Activated T-helper 9 cell treated with anti-CD3 and anti-CD28 coated beads, Interleukin-2, amount 50 U/mL, for 16 hours (primary cell): ENCODE data around the gene PARK7.

Source experiments
- DNase-seq: peaks from one replicate; pipeline ENCODE4 v3.0.0-alpha.2; 2020; ENCODE audit warnings: low read depth

PARK7 gene

DNA sequence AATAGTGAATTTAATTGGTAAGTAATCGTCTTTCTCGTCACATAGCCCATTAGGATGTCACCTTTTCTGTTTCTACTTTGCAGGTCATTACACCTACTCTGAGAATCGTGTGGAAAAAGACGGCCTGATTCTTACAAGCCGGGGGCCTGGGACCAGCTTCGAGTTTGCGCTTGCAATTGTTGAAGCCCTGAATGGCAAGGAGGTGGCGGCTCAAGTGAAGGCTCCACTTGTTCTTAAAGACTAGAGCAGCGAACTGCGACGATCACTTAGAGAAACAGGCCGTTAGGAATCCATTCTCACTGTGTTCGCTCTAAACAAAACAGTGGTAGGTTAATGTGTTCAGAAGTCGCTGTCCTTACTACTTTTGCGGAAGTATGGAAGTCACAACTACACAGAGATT lies 23.3 kb downstream of the PARK7 start:
- DNase-seq = no peak

DNA sequence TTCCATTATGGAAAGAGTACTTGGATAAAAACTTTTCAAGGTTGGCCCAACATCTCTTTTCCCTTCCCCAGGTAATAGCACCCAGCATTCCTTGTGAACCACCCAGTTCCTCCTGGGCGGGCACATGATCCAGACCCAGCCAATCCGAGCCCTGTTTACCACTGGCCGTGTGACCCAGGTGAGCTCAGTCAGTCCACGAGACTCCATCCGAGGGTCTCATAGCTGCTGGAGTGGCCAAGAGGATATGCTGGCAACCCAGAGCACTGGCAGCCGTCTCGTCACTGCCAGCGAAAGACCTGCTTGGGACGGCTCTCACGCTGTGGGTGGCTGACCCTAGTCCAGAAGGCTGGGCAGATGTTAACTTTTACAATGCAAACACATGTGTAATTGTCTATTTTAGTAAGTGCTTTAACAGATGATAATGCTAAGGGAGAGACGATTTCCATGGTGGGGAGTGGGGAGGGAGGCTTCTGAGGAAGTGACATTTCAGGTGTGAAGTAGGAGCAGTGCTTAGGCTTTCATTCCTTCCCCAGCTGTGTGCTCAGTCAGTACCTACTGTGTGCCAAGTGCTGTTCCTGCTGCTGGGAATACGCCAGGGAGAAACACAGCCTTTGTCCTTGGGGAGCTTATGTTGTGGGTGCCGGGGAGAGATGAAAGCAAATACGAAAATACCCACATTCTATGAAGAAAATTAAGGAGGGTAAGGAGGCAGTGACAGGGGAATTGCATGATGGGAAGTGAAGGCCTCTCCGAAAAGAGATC lies 24.5 kb downstream of the PARK7 start:
- DNase-seq = no peak

DNA sequence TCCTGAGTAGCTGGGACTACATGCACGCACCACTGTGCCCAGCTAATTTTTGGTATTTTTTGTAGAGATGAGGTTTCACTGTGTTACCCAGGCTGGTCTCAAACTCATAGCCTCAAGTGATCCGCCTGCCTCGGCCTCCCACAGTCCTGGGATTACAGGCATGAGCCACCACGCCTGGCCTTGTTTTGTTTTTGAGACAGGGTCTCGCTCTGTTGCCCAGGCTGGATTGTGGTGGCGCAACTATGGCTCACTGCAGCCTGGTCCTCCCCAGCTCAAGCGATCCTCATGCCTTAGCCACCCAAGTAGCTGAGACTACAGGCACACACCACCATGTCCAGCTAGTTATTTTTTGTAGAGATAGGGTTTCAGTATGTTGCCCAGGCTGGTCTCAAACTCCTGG lies 26.0 kb downstream of the PARK7 start:
- no peak for DNase-seq

DNA sequence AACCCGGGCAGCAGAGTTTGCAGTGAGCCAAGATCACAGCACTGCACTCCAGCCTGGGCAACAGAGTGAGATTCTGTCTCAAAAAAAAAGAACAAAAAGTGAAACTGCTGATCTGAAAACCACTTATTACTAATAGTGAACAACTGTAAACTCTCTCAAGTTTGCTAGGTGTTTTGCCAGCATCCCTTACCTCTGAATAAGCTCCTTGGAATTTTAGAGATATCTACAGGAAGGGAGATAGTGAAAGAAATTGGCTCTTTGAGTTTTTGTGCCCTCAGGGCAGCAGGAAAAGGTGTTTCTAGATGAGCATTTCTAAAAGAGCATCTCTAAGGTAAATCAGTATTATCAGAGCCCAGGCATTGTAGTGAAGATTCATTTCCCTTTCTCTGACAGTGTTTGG lies 27.1 kb downstream of the PARK7 start:
- no peak for DNase-seq

GRCh38 chr1:7989762-7990428 lies 28.4 kb downstream of the PARK7 start:
- no peak for DNase-seq

GRCh38 chr1:7991504-7992440 lies 30.3 kb downstream of the PARK7 start:
- DNase-seq = no peak

DNA sequence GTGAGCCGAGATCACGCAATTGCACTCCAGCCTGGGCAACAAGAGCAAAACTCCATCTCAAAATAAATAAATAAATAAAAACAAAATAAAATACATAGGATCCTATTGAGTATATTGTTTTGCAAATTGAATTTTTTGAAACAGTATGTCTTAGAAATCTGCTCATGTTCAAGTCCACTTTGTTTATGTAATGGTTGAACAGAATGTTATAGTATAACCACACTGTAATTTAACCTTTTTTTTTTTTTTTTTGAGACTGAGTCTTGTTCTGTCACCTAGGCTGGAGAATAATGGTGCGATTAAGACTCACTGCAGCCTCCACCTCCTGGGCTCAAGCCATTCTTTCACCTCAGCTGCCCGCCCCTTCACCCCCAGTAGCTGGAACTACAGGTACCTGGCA lies 31.4 kb downstream of the PARK7 start:
- DNase-seq = no peak

DNA sequence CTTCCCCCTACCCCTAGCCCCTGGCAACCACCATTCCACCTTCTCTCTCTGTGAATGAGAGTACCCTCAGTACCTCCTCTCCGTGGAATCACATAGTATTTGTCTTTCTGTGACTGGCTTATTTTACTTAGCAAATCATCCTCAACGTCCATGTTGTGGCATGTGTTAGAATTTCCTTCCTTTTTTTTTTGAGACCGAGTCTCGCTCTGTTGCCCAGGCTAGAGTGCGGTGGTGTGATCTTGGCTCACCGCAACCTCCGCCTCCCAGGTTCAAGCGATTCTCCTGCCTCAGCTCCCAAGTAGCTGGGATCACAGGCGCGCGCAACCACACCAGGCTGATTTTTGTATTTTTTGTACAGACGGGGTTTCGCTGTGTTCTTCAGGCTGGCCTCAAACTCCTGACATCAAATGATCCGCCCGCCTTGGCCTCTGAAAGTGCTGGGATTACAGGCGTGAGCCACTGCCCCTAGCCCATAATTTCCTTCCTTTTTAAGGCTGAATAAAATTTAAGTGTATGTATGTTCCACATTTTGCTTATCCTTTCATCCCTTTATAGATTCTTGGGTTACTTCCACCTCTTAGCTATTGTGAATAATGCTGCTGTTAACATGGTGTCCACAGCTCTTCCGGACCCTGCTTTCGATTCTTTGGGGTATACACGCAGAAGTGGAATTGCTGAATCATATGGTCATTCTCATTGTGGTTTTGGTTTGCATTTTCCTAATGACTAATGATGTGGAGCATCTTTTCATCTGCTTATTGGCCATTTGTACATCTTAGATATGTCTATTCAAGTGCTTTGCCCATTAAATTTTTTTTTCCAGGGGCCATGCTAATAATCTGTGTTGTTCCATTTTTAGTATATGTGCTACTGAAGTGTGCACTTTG lies 32.3 kb downstream of the PARK7 start:
- DNase-seq = no peak

DNA sequence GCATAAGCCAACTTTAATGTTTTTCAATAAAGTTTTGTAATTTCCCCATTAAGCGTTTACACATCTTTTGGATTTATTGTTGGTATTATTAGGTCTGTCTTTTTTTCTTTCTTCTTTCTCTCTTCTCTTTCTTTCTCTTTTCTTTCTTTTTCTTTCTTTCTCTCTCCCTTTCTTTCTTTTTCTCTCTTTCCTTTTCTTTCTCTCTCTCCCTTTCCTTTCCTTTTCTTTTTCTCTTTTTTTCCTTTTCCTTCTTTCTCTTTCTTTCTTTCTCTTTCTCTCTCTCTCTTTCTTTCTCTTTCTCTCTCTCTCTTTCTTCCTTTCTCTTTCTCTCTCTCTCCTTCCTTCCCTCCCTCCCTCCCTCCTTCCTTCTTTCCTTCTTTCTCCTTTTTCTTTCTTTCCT lies 33.3 kb downstream of the PARK7 start:
- no peak for DNase-seq

GRCh38 chr1:7995437-7995836 lies 33.9 kb downstream of the PARK7 start:
- no peak for DNase-seq

- DNase-seq = no peak
Observed at GRCh38 chr1:8002329-8002910, 40.9 kb downstream of the PARK7 start.

- DNase-seq = no peak
Observed at GRCh38 chr1:8002921-8003320, 41.4 kb downstream of the PARK7 start.

DNA sequence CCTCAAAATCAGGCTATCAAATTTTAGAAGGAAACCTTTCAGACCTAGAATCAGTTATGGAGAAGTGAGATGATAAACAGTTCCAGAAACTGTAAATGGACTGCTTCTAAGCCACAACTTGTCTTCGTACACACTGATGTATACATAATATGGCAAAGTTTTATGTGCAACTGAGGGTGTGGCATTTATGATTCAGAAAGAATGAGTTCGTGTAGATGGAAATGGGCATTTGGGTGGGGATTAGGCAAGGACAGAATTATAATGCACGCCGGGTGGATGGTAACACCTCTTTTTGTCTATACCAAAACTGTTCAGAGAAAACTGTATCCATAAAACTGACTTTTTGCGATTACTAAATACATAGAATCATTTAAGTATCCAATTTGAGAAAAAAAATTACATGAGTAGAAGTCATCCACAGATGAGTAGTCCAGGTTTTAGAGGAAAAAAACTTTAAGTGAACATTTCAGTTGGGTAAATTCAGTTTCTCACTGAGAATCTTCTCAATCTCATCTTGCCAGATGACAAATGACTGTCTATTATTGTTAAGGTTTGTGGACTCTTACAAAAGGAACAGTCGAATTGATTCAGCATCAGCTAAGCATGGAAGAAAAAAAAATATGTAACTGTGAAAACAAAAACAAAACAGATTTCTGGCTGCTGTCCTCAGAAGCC lies 42.1 kb downstream of the PARK7 start:
- DNase-seq = no peak

DNA sequence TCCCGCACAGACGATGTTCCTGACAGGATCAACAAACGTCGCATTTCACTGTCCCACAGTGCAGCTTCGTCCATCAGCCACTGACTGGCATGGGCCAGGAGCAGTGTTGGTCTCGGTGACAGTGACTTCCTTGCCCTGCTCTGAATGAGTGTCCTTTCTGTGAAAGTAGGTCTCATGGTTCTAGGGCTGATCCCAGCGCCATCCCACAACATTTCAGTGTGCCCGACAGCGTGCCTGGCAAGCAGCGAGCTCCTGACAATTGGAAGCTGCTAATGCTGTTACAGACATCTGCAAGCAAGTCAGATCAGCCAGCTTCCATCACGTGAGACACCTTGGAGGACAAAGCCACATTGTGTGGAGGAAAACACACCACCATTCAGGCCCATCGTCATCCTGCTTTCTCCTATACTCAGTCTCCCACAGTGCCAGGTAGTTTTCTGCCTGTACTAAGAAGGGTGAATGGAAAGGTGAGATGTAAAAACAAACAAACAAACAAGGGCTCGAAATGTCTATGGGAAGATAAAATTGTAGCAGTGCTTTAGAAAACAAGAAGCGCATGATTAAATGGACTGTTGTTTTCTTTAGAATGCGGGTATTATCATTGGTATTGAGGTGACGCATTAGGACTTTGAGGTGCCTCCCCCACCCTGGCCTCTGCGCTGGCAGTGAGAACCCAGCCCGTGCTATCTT lies 42.7 kb downstream of the PARK7 start:
- DNase-seq = no peak

DNA sequence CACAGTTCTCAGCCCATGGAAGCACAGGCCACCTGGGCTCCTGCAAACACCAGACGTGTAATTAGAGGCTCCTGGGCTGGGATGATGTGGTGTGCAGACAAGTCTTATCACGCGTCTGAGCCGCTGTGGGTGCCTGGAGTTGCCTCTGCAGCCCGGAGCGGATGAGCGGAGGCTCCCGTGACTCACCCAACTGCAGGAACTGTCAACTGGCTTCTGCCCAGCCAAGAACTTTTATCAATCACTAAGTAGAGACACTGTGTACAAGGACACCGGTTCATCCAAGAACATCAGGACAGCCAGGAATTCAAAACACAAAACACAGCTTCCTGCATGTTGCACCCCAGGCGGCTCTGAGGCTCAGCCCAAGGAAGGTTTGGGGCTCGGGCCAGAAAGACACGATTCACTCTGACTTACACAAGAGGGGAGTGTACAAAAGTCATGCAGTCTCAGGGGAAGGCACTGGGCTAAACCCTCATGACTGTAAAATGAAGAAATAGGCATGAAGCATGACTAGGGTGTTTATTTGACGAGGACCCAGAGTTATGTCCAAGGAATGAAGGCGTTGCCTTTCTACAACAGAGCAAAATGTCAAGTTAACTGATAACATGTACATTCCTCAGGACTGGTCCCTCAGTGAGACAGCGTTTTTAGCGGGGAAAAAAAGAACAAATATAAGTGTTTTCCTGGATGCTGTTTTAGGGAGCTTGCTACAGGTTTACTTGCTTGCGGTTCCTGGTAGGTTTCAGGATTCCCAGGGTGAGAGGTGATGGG lies 43.5 kb downstream of the PARK7 start:
- no peak for DNase-seq

- DNase-seq = no peak
Observed at GRCh38 chr1:8006037-8006963, 44.8 kb downstream of the PARK7 start.

DNA sequence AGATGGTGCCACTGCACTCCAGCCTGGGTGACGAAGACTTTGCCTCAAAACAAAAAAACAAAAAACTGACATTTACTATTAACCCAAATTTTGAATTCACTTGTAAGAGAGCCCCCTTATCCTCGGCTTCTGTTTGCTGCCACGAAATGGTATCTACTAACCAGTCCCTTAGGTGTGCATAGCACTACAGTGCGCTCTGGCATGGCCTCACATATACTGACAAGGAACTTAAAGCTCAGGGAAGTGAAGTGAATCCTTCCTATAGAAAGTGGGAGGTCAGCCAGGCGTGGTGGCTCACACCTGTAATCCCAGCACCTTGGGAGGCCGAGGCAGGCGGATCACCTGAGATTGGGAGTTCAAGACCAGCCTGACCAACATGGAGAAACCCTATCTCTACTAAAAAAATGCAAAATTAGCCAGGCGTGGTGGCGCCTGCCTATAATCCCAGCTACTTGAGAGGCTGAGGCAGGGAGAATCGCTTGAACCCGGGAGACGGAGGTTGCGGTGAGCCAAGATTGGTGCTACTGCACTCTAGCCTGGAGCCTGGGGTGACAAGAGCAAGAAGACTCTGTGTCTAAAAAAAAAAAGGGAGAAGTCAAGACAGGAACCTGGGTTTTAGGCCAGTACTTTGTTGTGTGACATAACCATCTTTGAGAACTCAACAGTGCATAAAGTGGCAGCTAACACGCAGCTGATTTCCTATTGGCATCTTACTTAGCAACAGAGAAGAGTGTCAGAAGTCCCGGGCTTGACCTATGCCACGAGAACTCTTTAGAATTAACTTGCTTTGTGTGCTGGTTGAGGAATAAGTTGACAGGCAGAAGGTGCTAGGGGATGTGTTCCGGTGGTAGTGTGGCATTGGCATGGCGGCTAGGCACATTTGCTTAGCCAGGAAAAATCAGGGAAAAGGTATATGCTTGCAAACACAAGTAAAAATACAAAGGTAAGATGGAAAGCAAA lies 47.8 kb downstream of the PARK7 start:
- DNase-seq = no peak
